Ovary (tissue), 9 donors: ENCODE results near the gene PKD1. TPM values are rescaled to one million over a fixed set of nuclear protein-coding genes. Genes with fewer than 3 reads are reported as not detected.

Experiments
- DNase-seq, 5 donors: peaks; one replicate each; pipeline ENCODE4 v3.0.0-alpha.2; 2019 to 2020
- H3K27ac ChIP-seq, 2 donors: fragments of 200-600 bp; one replicate each; pipeline versions ENCODE4 v1.5.1 to v1.8.0; 2019 to 2022
- H3K27me3 ChIP-seq: fragments of 200-600 bp; one replicate; pipeline ENCODE4 v1.8.0; 2022
- H3K36me3 ChIP-seq: fragments of 200-600 bp; sonication (generic); one replicate; pipeline ENCODE4 v1.5.1; 2019
- H3K4me1 ChIP-seq: one replicate; pipeline ENCODE4 v1.8.1; 2013; ENCODE audit warnings: mild to moderate bottlenecking, moderate library complexity; ENCODE audit not compliant: insufficient read depth
- H3K4me3 ChIP-seq: fragments of 200-600 bp; sonication (generic); one replicate; pipeline ENCODE4 v1.5.1; 2017
- H3K9me3 ChIP-seq, 2 donors: fragments of 200-600 bp in 1 of 2; sonication (generic) in 1 of 2; one replicate each; pipeline versions ENCODE4 v1.5.1 to v1.8.1; 2013 to 2019; ENCODE audit warnings: mild to moderate bottlenecking in 1 of 2, moderate library complexity in 1 of 2
- CTCF ChIP-seq, 3 donors: fragments of 450-650 bp in 2 of 3; fragments of 200-600 bp in 1 of 3; IDR thresholded peaks; one replicate each; pipeline versions ENCODE4 v1.5.1 to v1.8.0; 2016 to 2022; ENCODE audit warnings: antibody characterized with exemption in 3 of 3, mild to moderate bottlenecking in 1 of 3
- EP300 ChIP-seq: sonication (generic); formaldehyde crosslinking; IDR thresholded peaks from one replicate; pipeline ENCODE4 v1.6.1; 2017; ENCODE audit warnings: antibody characterized with exemption
- POLR2A ChIP-seq: fragments of 450-650 bp; IDR thresholded peaks from one replicate; pipeline ENCODE4 v1.6.1; 2017; ENCODE audit warnings: antibody characterized with exemption, mild to moderate bottlenecking, moderate library complexity
- WGBS, 3 donors: extraction: QIAGEN DNeasy Blood & Tissue Kit in 1 of 3; methylation state at CpG; one replicate each; pipeline versions ENCODE4 v1.1.5 to v1.1.7; 2013 to 2017; 5-methylcytosine and 5-hydroxymethylcytosine counted together
- intact Hi-C, 4 donors: fragments of 100-400 bp; cut with DNase I; formaldehyde crosslinking; loops; one replicate each; pipeline versions ENCODE4 v1.11.0 to v1.15.1; 2022 to 2023
- polyA plus RNA-seq, 2 donors: library from polyadenylated mRNA; stranded (reverse); fragments of 200-250 nt in 1 of 2; fragments of 350-450 nt in 1 of 2; fragmentation: Illumina TruSeq in 1 of 2; extraction: RNeasy Lipid Tissue Mini Kit (QIAGEN cat#74804) in 1 of 2; gene quantifications; one replicate each; pipeline ENCODE4 v1.2.3, GENCODE V29; 2013 to 2014
- total RNA-seq, 7 donors: library from RNA; depleted of rRNA in 2 of 7; stranded (reverse); fragments of >200 nt in 2 of 7; fragmentation: NEBNext Ultra II Directional in 3 of 7; extraction: Animal tissue kit (Norgen Biotek cat#: 25700) in 3 of 7; gene quantifications; one replicate each; pipeline versions ENCODE4 v1.1.0 to v1.2.4, GENCODE V29; 2016 to 2023
- donor health status: DM: no; HTN: no; CAD: no; lungs with moderate emphysema.
- donor health status: DM: no; HTN: no; CAD: no.
- donor health status: Bipolar disorder and iron deficiency.
- donor health status: DM: yes; HTN: yes; CAD: no.
- donor health status: DM: no; HTN: no; CAD: no.
- donor health status: DM: yes; HTN: yes; CAD: no.

Gene PKD1
- total and polyA plus RNA-seq, 9 donors, result 8.7 to 203 (median 129) TPM

DNA sequence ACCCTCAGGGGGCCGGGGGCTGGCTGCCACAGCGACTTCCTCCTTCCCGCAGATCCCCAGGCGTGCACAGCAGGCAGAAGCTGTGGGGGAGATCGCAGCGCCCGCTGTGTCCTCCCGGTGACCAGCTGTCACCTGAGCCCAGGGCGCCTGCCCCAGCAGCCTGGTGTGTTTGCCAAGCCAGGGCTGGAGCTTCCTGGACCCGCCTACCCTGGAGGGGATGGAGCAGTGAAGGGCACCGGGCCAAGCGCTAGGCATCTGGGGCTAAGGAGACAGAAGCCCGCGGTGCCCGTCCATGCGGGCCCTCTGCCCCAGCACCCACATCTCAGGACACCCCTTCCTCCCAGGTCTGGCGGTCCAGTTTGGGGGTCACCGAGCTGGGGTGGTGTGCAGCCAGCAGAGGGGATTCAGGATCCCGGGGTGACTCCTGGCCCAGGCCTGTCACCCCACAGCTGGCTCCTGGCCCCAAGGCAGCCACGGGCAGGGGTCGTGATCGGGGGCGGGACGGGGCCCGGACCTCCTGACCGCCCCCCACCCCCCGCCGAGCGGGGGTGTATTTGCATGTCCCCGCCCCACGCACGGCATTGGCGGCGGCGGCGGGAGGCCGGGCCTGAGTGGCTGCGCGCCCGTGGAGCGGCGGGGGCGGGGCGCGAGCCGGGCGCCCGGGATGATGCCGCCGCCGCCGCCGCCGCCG, 12.4 kb upstream of the PKD1 start, which contains the start of gene RAB26:
Gene RAB26 (plus strand): TSS at position 645 of the 691 bp plus-strand sequence. CDS start 159 bp downstream, outside the sequence.
- peaks cover 20% of the 10 kb centered on the region for H3K4me1 ChIP-seq
- intact Hi-C loops, result no loop called here
- 13 to 26% (median 14%) methylated on average over 23 to 55 of the region's 55 CpGs for WGBS, 3 donors

GRCh38 chr16:2147378-2147777, 11.7 kb upstream of the PKD1 start:
- peak overlapping the region in 1 of 2 donors; percentile 21 for H3K27ac ChIP-seq
- intact Hi-C loops, result no loop called here
- no peaks in the 10 kb centered on the region for H3K36me3 ChIP-seq
- H3K9me3 ChIP-seq, result no peaks in the 10 kb centered on the region
- H3K4me1 ChIP-seq, result peaks cover 15% of the 10 kb centered on the region
- no peak overlapping the region for H3K4me3 ChIP-seq
- no peaks in the 10 kb centered on the region for H3K27me3 ChIP-seq
- 73 to 77% (median 76%) methylated on average over 6 of the region's 6 CpGs for WGBS, 3 donors
- no peak for DNase-seq
- no peak for TF ChIP-seq POLR2A
- TF ChIP-seq CTCF (IDR thresholded peaks at IDR 0.05), result no peak
- TF ChIP-seq EP300, result no peak

More for the DNA sequence above, 12.4 kb upstream of the PKD1 start, which contains the start of gene RAB26:
- no peak for TF ChIP-seq CTCF (IDR thresholded peaks at IDR 0.05)
- TF ChIP-seq POLR2A, result no peak
- no peak for TF ChIP-seq EP300
- H3K9me3 ChIP-seq, result no peaks in the 10 kb centered on the region
- H3K4me3 ChIP-seq, result peak within 1 kb of the TSS; percentile 31
- peak within 1 kb of the TSS in 1 of 2 donors; percentile 21 for H3K27ac ChIP-seq
- no peaks in the 10 kb centered on the region for H3K36me3 ChIP-seq
- H3K27me3 ChIP-seq, result no peaks in the 10 kb centered on the region
- peak; percentile 67 to 81 (median 77) for DNase-seq

DNA sequence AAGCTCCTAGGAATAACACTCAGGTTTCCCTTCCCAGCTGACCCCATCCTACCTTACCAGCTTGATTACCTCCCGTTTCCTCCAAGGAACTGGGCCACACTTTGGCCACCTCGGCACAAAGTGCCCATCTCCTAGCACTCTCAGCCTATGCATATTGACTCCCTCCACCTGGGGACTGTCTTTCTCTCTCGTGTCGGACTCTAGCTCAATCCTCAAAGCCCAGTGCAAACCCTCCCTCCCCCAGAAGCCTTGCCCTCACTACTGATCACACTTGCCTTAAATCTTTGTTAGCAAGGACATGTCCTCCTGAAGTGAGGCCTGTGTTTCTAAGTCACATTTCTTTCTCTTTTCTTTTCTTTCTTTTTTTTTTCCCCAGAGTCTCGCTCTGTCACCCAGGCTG, 10.1 kb upstream of the PKD1 start:
- Histone ChIP-seq H3K9me3 (no peaks in the 10 kb centered on the region), H3K36me3 (no peaks in the 10 kb centered on the region), H3K27ac (no peak overlapping the region), H3K4me1 (peaks cover 14% of the 10 kb centered on the region), H3K27me3 (no peaks in the 10 kb centered on the region), H3K4me3 (no peak overlapping the region)
- no peak for TF ChIP-seq POLR2A
- no peak for TF ChIP-seq CTCF (IDR thresholded peaks at IDR 0.05)
- no peak for TF ChIP-seq EP300
- 77 to 78% (median 77%) methylated on average over 5 of the region's 5 CpGs for WGBS, 3 donors
- DNase-seq, result no peak
- intact Hi-C loops, result no loop called here

GRCh38 chr16:2143878-2144485, 8.3 kb upstream of the PKD1 start:
- H3K4me1 ChIP-seq, result peaks cover 10% of the 10 kb centered on the region
- H3K27me3 ChIP-seq, result no peaks in the 10 kb centered on the region
- H3K36me3 ChIP-seq, result no peaks in the 10 kb centered on the region
- 72 to 85% (median 73%) methylated on average over 9 to 17 of the region's 17 CpGs for WGBS, 3 donors
- TF ChIP-seq CTCF (IDR thresholded peaks at IDR 0.05), result no peak
- TF ChIP-seq POLR2A, result no peak
- TF ChIP-seq EP300, result no peak
- H3K4me3 ChIP-seq, result no peak overlapping the region
- intact Hi-C loops, result loop anchor here in 2 of 4 donors (5.0 kb wide), 2 partner anchors 122 to 127 kb away; partner anchors contain the start of gene NPW (in 1 of the 2)
- no peaks in the 10 kb centered on the region for H3K9me3 ChIP-seq
- no peak overlapping the region for H3K27ac ChIP-seq
- no peak for DNase-seq
